Activated naive CD4-positive, alpha-beta T cell treated with anti-CD3 and anti-CD28 coated beads for 36 hours (primary cell): Measurements from ENCODE around the gene RIPK1. TPM values are rescaled to one million over a fixed set of nuclear protein-coding genes. Genes with fewer than 3 reads are reported as not detected.
"Not testable (repeated sequence)": the region's sequence is repeated elsewhere in the genome, so short reads cannot be mapped to it uniquely, and the experiment has no call there.

Experiments
- CTCF ChIA-PET: fragments of 350-600 bp; sonication (Branson Sonifier 250); formaldehyde crosslinking; loops from one replicate; lab custom pipeline; 2021; ENCODE audit warnings: antibody characterized with exemption; lab: Charles Lee
- DNase-seq: peaks from one replicate; pipeline ENCODE4 v3.0.0-alpha.2; 2020
- H3K27ac Mint-ChIP-seq: one replicate; pipeline ENCODE4 v1.8.0; 2021; ENCODE audit warnings: mild to moderate bottlenecking, mixed read lengths
- H3K27me3 Mint-ChIP-seq: one replicate; pipeline ENCODE4 v1.8.0; 2021; ENCODE audit warnings: low read depth, mixed read lengths
- H3K36me3 Mint-ChIP-seq: one replicate; pipeline ENCODE4 v1.8.0; 2021; ENCODE audit warnings: low read depth, mixed read lengths
- H3K4me1 Mint-ChIP-seq: one replicate; pipeline ENCODE4 v1.8.0; 2021; ENCODE audit warnings: low read depth, mixed read lengths
- H3K4me3 Mint-ChIP-seq: one replicate; pipeline ENCODE4 v1.8.0; 2021; ENCODE audit warnings: mild to moderate bottlenecking, moderate library complexity, mixed read lengths
- H3K9me3 Mint-ChIP-seq: one replicate; pipeline ENCODE4 v1.8.0; 2021; ENCODE audit warnings: mixed read lengths
- intact Hi-C: fragments of 100-400 bp; cut with micrococcal nuclease; formaldehyde crosslinking; loops from one replicate; pipeline ENCODE4 v1.15.1; 2023
- total RNA-seq, 2 experiments: library from RNA; stranded (reverse); gene quantifications; one replicate each; pipeline ENCODE4 v1.2.3, GENCODE V29; 2021

Gene RIPK1
- total RNA-seq, 2 experiments from 2014 or later: 8.8 to 10.1 TPM

- DNase-seq: no peak
- intact Hi-C loops: loop anchor here (1.0 kb wide), 3 partner anchors 29 to 206 kb away; partner anchors contain the start of gene NQO2
- Mint-ChIP-seq H3K9me3 (no peaks in the 10 kb centered on the region), H3K36me3 (no peaks in the 10 kb centered on the region), H3K4me1 (peaks cover 17% of the 10 kb centered on the region), H3K4me3 (peak overlapping the region; percentile 74), H3K27ac (no peak overlapping the region), H3K27me3 (no peaks in the 10 kb centered on the region)
- CTCF ChIA-PET: interaction anchor here (0.6 to 2.5 kb wide), 5 partner anchors 31 to 262 kb away, joined by 3 to 10 read pairs (median 4); partner anchors contain the start of gene NQO2
Measured at GRCh38 chr6:3052481-3053230, 15.6 kb upstream of the RIPK1 start.

DNA sequence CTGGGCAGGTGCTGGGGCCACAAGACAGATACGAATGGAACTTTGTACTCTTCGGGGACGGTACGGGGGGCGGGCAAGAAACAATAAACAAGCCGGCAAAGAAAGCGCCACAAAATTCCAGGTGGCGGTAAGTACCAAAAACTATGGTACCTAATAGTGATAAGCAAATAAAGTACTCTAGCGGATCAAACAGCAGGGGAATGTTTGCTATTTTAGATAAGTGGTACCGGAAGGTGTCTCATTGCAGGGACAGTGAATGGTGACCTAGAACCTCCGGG lies 15.1 kb upstream of the RIPK1 start:
- H3K27ac Mint-ChIP-seq: no peak overlapping the region
- H3K9me3 Mint-ChIP-seq: no peaks in the 10 kb centered on the region
- H3K36me3 Mint-ChIP-seq: no peaks in the 10 kb centered on the region
- DNase-seq: no peak
- intact Hi-C loops: loop anchor here (1.0 kb wide), 3 partner anchors 30 to 207 kb away; partner anchors contain the start of gene NQO2
- no peaks in the 10 kb centered on the region for H3K27me3 Mint-ChIP-seq
- CTCF ChIA-PET: interaction anchor here (0.9 to 2.5 kb wide), 7 partner anchors 51 to 262 kb away, joined by 3 to 10 read pairs (median 4); partner anchors contain the start of gene NQO2
- peaks cover 17% of the 10 kb centered on the region for H3K4me1 Mint-ChIP-seq
- H3K4me3 Mint-ChIP-seq: peak overlapping the region; percentile 74

- peak; percentile 22 for DNase-seq
- H3K36me3 Mint-ChIP-seq, H3K9me3 Mint-ChIP-seq, H3K27ac Mint-ChIP-seq, H3K27me3 Mint-ChIP-seq: not testable (repeated sequence)
- H3K4me1 Mint-ChIP-seq: peaks cover 25% of the 10 kb centered on the region
- peak overlapping the region; percentile 74 for H3K4me3 Mint-ChIP-seq
- CTCF ChIA-PET: interaction anchor here (0.6 to 2.5 kb wide), 8 partner anchors 32 to 241 kb away, joined by 3 to 10 read pairs (median 4); partner anchors contain the start of gene NQO2
- intact Hi-C loops: loop anchor here (2.0 kb wide), 1 partner anchor 264 kb away; no protein-coding TSS in a partner anchor
Measured at GRCh38 chr6:3054229-3055157, 13.8 kb upstream of the RIPK1 start.

DNA sequence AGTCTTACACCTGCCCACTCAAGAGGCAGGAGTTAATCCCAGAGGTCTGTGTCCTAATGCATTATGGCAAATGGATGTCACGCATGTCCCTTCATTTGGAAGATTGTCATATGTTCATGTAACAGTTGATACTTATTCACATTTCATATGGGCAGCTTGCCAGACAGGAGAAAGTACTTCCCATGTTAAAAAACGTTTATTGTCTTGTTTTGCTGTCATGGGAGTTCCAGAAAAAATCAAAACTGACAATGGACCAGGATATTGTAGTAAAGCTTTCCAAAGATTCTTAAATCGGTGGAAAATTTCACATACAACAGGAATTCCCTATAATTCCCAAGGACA lies 13.2 kb upstream of the RIPK1 start:
- H3K4me3 Mint-ChIP-seq, CTCF ChIA-PET: not testable (repeated sequence)

DNA sequence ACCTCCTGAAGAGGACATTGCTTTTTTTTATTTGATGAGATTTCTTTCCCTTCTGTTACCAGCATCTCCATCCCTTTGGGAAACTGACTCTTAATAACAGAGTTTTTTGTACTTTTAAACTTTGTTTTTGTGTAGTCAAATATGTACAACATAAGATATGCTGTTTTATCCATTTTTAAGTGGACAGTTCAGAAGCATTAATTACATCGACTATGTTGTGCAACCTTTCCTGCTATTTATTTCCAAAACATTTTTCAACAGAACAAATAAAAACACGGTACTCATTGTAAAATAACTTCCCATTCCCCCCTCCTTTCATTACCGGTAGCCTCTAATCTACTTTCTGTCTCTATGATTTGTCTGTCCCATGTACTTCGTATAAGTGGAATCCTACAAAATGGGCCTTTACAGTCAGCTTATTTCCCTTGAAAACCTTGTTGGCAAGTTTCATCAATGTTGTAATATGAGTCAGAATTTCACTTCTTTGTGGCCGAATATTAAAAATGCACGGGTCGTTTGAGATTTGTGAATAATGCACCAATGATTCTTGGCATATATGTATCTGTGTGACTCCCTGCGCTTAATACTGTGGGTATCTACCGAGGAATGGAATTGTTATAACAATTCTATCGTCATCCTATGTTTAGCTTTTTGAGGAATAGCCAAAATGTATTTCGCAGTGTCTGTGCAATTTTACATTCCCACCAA lies 11.1 kb upstream of the RIPK1 start:
- Mint-ChIP-seq H3K27me3 (no peaks in the 10 kb centered on the region), H3K9me3 (no peaks in the 10 kb centered on the region), H3K4me1 (peaks cover 25% of the 10 kb centered on the region), H3K4me3 (no peak overlapping the region), H3K27ac (no peak overlapping the region), H3K36me3 (no peaks in the 10 kb centered on the region)
- CTCF ChIA-PET: interaction anchor here (0.6 to 2.0 kb wide), 10 partner anchors 9 to 146 kb away, joined by 3 to 7 read pairs (median 4); partner anchors contain the start of genes NQO2 and RIPK1
- DNase-seq: no peak
- intact Hi-C loops: no loop called here

More for the DNA sequence above, 13.2 kb upstream of the RIPK1 start:
- not testable (repeated sequence) for H3K36me3 Mint-ChIP-seq, H3K27ac Mint-ChIP-seq, DNase-seq, H3K27me3 Mint-ChIP-seq, H3K9me3 Mint-ChIP-seq
- peaks cover 25% of the 10 kb centered on the region for H3K4me1 Mint-ChIP-seq
- intact Hi-C loops: loop anchor here (2.0 kb wide), 1 partner anchor 264 kb away; no protein-coding TSS in a partner anchor

DNA sequence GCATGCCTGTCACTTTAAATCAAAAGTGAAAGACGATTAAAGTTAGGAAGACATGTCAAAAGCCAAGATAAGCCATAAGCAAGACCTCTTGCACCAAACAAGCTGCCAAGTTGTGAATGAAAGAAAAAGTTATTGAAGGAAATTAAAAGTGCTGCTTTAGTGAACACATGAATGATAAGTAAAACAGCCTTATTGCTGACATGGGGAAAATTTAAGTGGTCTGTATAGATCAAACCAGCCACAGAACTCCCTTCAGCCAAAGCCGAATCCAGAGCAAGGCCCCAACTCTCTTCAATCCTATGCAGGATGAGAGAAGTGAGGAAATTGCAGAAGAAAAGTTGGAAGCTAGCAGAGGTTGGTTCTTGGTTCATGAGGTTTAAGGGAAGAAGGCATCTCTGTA lies 9.3 kb upstream of the RIPK1 start:
- intact Hi-C loops: no loop called here
- CTCF ChIA-PET: interaction anchor here (0.6 to 1.8 kb wide), 4 partner anchors 67 to 267 kb away, joined by 3 to 6 read pairs (median 4); no protein-coding TSS in a partner anchor
- Mint-ChIP-seq H3K9me3 (no peaks in the 10 kb centered on the region), H3K4me1 (peaks cover 15% of the 10 kb centered on the region), H3K4me3 (no peak overlapping the region), H3K27ac (no peak overlapping the region), H3K36me3 (no peaks in the 10 kb centered on the region), H3K27me3 (no peaks in the 10 kb centered on the region)
- no peak for DNase-seq

GRCh38 chr6:3060092-3060491 lies 8.2 kb upstream of the RIPK1 start:
- not testable (repeated sequence) for H3K27me3 Mint-ChIP-seq, H3K36me3 Mint-ChIP-seq, H3K4me3 Mint-ChIP-seq, DNase-seq, H3K27ac Mint-ChIP-seq, H3K9me3 Mint-ChIP-seq
- H3K4me1 Mint-ChIP-seq: peaks cover 17% of the 10 kb centered on the region
- intact Hi-C loops: loop anchor here (5.0 kb wide), 1 partner anchor 1448 kb away; no protein-coding TSS in a partner anchor
- CTCF ChIA-PET: interaction anchor here (1.4 to 1.8 kb wide), 3 partner anchors 70 to 268 kb away, joined by 4 to 6 read pairs (median 5); no protein-coding TSS in a partner anchor

- no peaks in the 10 kb centered on the region for H3K27me3 Mint-ChIP-seq
- no peak overlapping the region for H3K27ac Mint-ChIP-seq
- peaks cover 18% of the 10 kb centered on the region for H3K4me1 Mint-ChIP-seq
- no peaks in the 10 kb centered on the region for H3K9me3 Mint-ChIP-seq
- DNase-seq: peak; percentile 21
- intact Hi-C loops: loop anchor here (5.0 kb wide), 1 partner anchor 1449 kb away; no protein-coding TSS in a partner anchor
- CTCF ChIA-PET: no interaction called here
- no peaks in the 10 kb centered on the region for H3K36me3 Mint-ChIP-seq
- no peak overlapping the region for H3K4me3 Mint-ChIP-seq
Measured at GRCh38 chr6:3061501-3061941, 6.8 kb upstream of the RIPK1 start.

- intact Hi-C loops: loop anchor here (5.0 kb wide), 1 partner anchor 1451 kb away; no protein-coding TSS in a partner anchor
- H3K27ac Mint-ChIP-seq: not testable (repeated sequence)
Measured at GRCh38 chr6:3063340-3063732, 5.0 kb upstream of the RIPK1 start.

GRCh38 chr6:3063733-3064700 lies 4.3 kb upstream of the RIPK1 start:
- peak; percentile 93 for DNase-seq
- peaks cover 21% of the 10 kb centered on the region for H3K4me1 Mint-ChIP-seq
- peaks cover 4% of the 10 kb centered on the region for H3K36me3 Mint-ChIP-seq
- H3K9me3 Mint-ChIP-seq: no peaks in the 10 kb centered on the region
- CTCF ChIA-PET: no interaction called here
- intact Hi-C loops: loop anchor here (5.0 kb wide), 1 partner anchor 1452 kb away; no protein-coding TSS in a partner anchor
- H3K4me3 Mint-ChIP-seq: peak overlapping the region; percentile 85
- H3K27ac Mint-ChIP-seq: peak overlapping the region; percentile 80
- no peaks in the 10 kb centered on the region for H3K27me3 Mint-ChIP-seq

More at GRCh38 chr6:3063340-3063732, 5.0 kb upstream of the RIPK1 start:
- CTCF ChIA-PET, DNase-seq, H3K27me3 Mint-ChIP-seq, H3K36me3 Mint-ChIP-seq, H3K9me3 Mint-ChIP-seq: not testable (repeated sequence)
- Mint-ChIP-seq H3K4me1 (peaks cover 28% of the 10 kb centered on the region), H3K4me3 (peak overlapping the region; percentile 85)

DNA sequence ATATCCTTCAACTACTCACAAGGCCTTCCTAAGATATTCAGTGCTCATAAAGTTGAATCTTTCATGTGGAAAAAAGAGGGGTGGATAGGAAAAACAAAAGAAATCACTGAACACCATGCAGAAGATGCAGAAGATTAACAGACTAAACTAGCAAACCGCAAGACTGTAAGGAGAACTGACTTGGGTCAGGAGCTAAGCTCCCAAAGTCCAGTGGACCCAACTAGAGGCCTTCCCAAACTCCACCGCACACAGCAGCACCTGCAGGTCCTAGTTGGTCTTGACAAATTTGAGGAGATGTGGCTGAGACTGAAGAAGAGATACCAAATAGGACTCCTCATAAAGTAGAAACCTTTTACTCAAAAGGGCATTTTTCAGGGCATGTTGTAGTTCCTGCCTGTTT lies 3.3 kb downstream of the RIPK1 start:
- intact Hi-C loops: no loop called here
- Mint-ChIP-seq H3K27me3 (no peaks in the 10 kb centered on the region), H3K27ac (peak overlapping the region; percentile 42), H3K9me3 (no peaks in the 10 kb centered on the region), H3K4me1 (peaks cover 59% of the 10 kb centered on the region), H3K4me3 (no peak overlapping the region), H3K36me3 (peaks cover 11% of the 10 kb centered on the region)
- DNase-seq: no peak
- CTCF ChIA-PET: no interaction called here
